Ascending aorta (tissue), 2 donors: ENCODE measurements around the gene RAB8B. TPM values are rescaled to one million over a fixed set of nuclear protein-coding genes. Genes with fewer than 3 reads are reported as not detected.
A peak's percentile ranks its signal among the peaks of the same experiment; 100 is the strongest.

Source experiments
- DNase-seq, 2 donors: peaks; one replicate each; pipeline ENCODE4 v3.0.0-alpha.2; 2019; ENCODE audit warnings: low spot score in 2 of 2
- H3K27ac ChIP-seq, 2 donors: fragments of 200-600 bp; sonication (generic); one replicate each; pipeline ENCODE4 v1.5.1; 2016 to 2017; ENCODE audit warnings: mild to moderate bottlenecking in 1 of 2
- H3K27me3 ChIP-seq: fragments of 200-600 bp; sonication (generic); one replicate; pipeline ENCODE4 v1.5.1; 2017
- H3K36me3 ChIP-seq, 2 donors: fragments of 200-600 bp; sonication (generic); one replicate each; pipeline ENCODE4 v1.5.1; 2016
- H3K4me1 ChIP-seq, 2 donors: fragments of 200-600 bp; sonication (generic); one replicate each; pipeline ENCODE4 v1.5.1; 2016 to 2017; ENCODE audit warnings: mild to moderate bottlenecking in 1 of 2
- H3K4me3 ChIP-seq, 2 donors: fragments of 200-600 bp; sonication (generic); one replicate each; pipeline ENCODE4 v1.5.1; 2016 to 2017; ENCODE audit warnings: mild to moderate bottlenecking in 1 of 2
- H3K9me3 ChIP-seq, 2 donors: fragments of 200-600 bp; sonication (generic); one replicate each; pipeline ENCODE4 v1.5.1; 2016
- intact Hi-C: fragments of 100-400 bp; cut with DNase I; formaldehyde crosslinking; loops from one replicate; pipeline ENCODE4 v1.15.1; 2023
- total RNA-seq: library from RNA; depleted of rRNA; stranded (reverse); fragments of >200 nt; gene quantifications from one replicate; pipeline ENCODE4 v1.1.0, GENCODE V29; 2016
- TF ChIP-seq, protein P1 (sequence below), 3 experiments: fragments of 200-600 bp in 2 of 3; fragments of 450-650 bp in 1 of 3; sonication (generic) in 2 of 3; IDR thresholded peaks; one replicate each; pipeline ENCODE4 v1.5.1; 2016 to 2019; ENCODE audit warnings: antibody characterized with exemption in 3 of 3, mild to moderate bottlenecking in 1 of 3, moderate library complexity in 1 of 3

RAB8B gene
- total RNA-seq, 1 donor from 2014 or later, result 25.1 TPM

DNA sequence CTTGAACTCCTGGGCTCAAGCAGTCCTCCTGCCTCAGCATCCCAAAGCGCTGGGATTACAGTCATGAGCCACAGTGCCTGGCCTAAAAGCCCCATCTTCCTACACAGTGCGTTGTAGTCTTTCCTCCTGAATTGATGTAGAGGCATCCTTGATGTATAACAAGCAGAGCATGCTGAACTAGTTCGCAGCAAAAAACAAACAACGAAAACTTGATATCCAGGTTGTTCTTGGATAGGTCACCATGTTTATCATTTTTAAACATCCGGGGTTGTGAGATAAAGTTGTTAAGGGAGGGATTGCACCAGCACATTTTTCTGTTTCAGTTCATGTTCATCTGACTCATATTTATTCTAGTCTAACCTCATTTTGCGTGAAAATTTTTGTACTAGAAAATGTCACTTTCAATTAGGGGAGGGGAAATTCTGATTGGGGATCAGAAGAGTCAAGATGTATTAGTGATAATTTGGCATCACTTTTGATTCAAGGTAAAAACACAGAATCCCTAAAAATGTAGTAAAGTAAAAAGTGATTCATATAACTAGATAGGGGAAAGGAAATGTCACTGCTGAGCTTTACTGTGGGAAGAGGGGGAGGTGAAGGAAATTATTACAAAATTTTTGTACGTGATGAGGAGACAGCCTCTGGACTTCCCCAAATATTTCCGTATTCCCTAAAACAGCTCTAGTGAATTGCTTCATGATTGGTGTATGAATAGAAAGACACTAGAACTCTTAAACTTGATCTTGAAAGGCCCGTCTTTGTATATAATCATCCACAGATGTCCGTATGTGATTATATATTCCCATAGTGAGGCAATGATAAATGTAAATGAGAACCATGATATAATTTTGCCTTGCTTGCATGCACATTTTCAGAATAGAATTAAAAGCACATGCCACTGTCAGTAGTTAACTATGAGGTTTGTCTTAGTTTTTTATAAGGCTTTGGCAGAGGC lies 22.9 kb downstream of the RAB8B start:
- Histone ChIP-seq H3K4me1 (peaks cover 6 to 14% of the 10 kb centered on the region in 2 donors), H3K27me3 (no peaks in the 10 kb centered on the region), H3K4me3 (no peak overlapping the region), H3K9me3 (no peaks in the 10 kb centered on the region), H3K36me3 (no peaks in the 10 kb centered on the region), H3K27ac (peak overlapping the region; percentile 69 to 76)
- intact Hi-C loops, result no loop called here
- no peak for DNase-seq
- TF ChIP-seq, protein P1, sequence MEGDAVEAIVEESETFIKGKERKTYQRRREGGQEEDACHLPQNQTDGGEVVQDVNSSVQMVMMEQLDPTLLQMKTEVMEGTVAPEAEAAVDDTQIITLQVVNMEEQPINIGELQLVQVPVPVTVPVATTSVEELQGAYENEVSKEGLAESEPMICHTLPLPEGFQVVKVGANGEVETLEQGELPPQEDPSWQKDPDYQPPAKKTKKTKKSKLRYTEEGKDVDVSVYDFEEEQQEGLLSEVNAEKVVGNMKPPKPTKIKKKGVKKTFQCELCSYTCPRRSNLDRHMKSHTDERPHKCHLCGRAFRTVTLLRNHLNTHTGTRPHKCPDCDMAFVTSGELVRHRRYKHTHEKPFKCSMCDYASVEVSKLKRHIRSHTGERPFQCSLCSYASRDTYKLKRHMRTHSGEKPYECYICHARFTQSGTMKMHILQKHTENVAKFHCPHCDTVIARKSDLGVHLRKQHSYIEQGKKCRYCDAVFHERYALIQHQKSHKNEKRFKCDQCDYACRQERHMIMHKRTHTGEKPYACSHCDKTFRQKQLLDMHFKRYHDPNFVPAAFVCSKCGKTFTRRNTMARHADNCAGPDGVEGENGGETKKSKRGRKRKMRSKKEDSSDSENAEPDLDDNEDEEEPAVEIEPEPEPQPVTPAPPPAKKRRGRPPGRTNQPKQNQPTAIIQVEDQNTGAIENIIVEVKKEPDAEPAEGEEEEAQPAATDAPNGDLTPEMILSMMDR (IDR thresholded peaks at IDR 0.05), result no peak

DNA sequence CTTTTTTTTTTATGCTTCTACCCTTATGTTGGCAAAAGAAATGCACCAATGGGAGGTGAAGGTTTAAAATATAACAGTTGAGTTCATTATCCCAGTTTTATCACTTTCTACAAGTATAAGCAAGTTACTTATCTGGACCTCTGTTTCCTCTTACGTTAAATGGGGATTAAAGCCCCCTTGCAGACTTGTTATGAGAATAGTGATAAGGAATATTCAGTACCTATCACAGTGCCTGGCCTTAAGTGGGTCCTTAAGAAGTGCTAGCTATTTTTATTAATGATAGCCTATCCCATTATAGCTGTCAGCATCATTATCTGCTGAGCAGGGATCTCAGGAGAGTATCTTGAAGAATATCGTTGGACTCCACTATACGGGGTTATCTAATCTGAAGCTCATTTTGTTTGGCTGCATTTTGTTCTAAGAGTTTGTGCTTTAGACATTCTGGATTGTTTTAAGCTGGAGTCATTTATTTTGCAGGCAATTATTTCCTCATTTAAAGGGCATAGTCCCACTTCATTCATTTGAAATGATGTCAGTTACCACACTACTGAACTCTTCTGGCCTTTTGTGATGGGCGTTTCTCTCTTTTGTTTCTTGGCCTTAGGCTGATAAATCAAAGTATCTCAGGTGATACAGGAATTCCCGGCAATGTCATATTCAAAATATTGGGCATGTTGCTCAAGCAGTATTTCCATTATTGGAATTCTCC lies 28.8 kb downstream of the RAB8B start:
- TF ChIP-seq, protein P1 (IDR thresholded peaks at IDR 0.05), result no peak
- no peaks in the 10 kb centered on the region for H3K27me3 ChIP-seq
- peaks cover 12 to 15% of the 10 kb centered on the region in 2 donors for H3K4me1 ChIP-seq
- H3K27ac ChIP-seq, result peak overlapping the region in 1 of 2 donors; percentile 60
- H3K36me3 ChIP-seq, result no peaks in the 10 kb centered on the region
- intact Hi-C loops, result no loop called here
- no peaks in the 10 kb centered on the region for H3K9me3 ChIP-seq
- no peak overlapping the region for H3K4me3 ChIP-seq
- DNase-seq, result no peak

DNA sequence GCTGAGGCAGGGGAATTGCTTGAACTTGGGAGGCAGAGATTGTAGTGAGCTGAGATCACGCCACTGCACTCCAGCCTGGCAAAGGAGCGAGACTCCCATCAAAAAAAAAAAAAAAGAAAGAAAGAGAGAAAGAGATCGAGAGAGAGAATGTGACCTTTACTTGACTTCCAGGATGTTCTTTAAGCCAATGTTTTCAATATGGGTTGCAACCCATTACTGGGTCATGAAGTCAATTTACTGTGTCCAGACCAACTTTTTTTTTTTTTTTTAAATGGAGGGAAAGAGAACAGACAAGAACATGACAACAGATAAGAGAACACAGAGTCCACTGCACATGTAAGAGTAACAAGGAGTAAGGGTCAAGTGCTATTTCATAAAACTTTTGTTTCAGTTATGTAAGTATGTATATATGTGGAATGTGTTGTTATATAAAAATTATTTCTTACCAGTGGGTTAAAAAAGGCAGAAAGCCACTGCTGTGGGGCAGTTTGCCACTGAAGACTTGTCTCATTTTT lies 29.8 kb downstream of the RAB8B start:
- Histone ChIP-seq H3K36me3 (no peaks in the 10 kb centered on the region), H3K27ac (peak overlapping the region in 1 of 2 donors; percentile 52)
- TF ChIP-seq, protein P1 (IDR thresholded peaks at IDR 0.05), result no peak

DNA sequence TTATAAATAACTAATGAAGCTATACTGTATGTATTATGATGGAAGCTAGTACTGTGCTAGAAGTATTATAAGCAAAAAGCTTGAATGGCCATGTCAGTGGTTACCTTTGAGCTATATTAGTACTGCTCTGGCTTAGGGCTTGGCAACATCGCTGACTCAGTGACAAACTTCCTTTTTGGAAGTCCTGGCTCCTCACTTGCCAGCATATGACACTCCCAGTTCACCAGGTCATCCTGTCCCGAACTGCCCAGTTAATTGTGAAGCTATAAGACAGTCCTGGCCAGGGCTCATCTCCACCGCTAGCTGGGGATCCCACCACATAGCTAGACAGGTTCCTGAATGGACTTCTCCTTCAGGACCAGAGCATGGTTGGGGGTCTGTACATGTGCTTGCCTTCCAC lies 31.9 kb downstream of the RAB8B start:
- no peaks in the 10 kb centered on the region for H3K9me3 ChIP-seq
- H3K27ac ChIP-seq, result peak overlapping the region in 1 of 2 donors; percentile 7
- peaks cover 12 to 15% of the 10 kb centered on the region in 2 donors for H3K4me1 ChIP-seq
- H3K36me3 ChIP-seq, result no peaks in the 10 kb centered on the region
- intact Hi-C loops, result no loop called here
- no peak for DNase-seq
- TF ChIP-seq, protein P1 (IDR thresholded peaks at IDR 0.05), result no peak
- no peak overlapping the region for H3K4me3 ChIP-seq
- no peaks in the 10 kb centered on the region for H3K27me3 ChIP-seq

More for the DNA sequence above, 29.8 kb downstream of the RAB8B start:
- Histone ChIP-seq H3K27me3 (no peaks in the 10 kb centered on the region), H3K4me1 (peaks cover 12 to 15% of the 10 kb centered on the region in 2 donors), H3K9me3 (no peaks in the 10 kb centered on the region), H3K4me3 (no peak overlapping the region)
- intact Hi-C loops, result no loop called here
- no peak for DNase-seq

DNA sequence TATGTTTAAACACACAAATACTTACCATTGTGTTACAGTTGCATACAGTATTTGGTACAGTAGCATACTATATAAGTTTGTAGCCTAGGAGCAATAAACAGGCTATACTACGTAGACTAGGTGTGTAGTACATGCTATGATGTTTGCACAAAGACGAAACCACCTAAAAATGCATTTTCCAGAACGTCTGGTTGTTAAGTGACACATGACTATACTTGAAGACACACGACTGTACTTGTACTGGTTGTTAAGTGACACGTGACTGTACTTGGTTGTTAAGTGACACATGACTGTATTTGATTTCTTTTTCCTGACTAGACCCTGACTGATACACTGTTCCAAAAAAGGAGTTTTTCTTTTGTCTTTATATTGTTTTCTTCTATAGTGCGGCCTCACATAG lies 34.1 kb downstream of the RAB8B start:
- Histone ChIP-seq H3K9me3 (no peaks in the 10 kb centered on the region), H3K36me3 (peaks cover 0 to 4% of the 10 kb centered on the region in 2 donors), H3K27me3 (no peaks in the 10 kb centered on the region), H3K4me3 (no peak overlapping the region), H3K27ac (no peak overlapping the region), H3K4me1 (peaks cover 8 to 9% of the 10 kb centered on the region in 2 donors)
- intact Hi-C loops, result no loop called here
- TF ChIP-seq, protein P1 (IDR thresholded peaks at IDR 0.05), result no peak
- no peak for DNase-seq
